Medulla oblongata (tissue), 1 donor: ENCODE results near the gene POLRMT.
A peak's percentile ranks its signal among the peaks of the same experiment; 100 is the strongest.
"Not testable (repeated sequence)": the region's sequence is repeated elsewhere in the genome, so short reads cannot be mapped to it uniquely, and the experiment has no call there.

Source experiments
- DNase-seq: peaks from one replicate; pipeline ENCODE4 v3.0.0-alpha.2; 2015; ENCODE audit errors: extremely low spot score

Gene POLRMT

GRCh38 chr19:611481-611868 is 21.9 kb downstream of the POLRMT start:
- no peak for DNase-seq

GRCh38 chr19:610801-611480 is 22.4 kb downstream of the POLRMT start:
- DNase-seq, result no peak

- no peak for DNase-seq
These were observed 23.1 kb downstream of the POLRMT start for GRCh38 chr19:610071-610800.

- peak; percentile 85 for DNase-seq
These were observed 24.4 kb downstream of the POLRMT start for GRCh38 chr19:609004-609346.

GRCh38 chr19:608155-609003 is 25.0 kb downstream of the POLRMT start:
- no peak for DNase-seq

GRCh38 chr19:607301-608154 is 25.8 kb downstream of the POLRMT start:
- DNase-seq, result peak; percentile 58

- not testable (repeated sequence) for DNase-seq
These were observed 28.0 kb downstream of the POLRMT start for GRCh38 chr19:605061-605971.

GRCh38 chr19:604355-604754 is 29.0 kb downstream of the POLRMT start:
- DNase-seq, result no peak

GRCh38 chr19:603779-604178 is 29.6 kb downstream of the POLRMT start:
- DNase-seq, result not testable (repeated sequence)

GRCh38 chr19:603302-603639 is 30.1 kb downstream of the POLRMT start:
- not testable (repeated sequence) for DNase-seq

- DNase-seq, result no peak
These were observed 30.7 kb downstream of the POLRMT start for GRCh38 chr19:602391-603301.

- DNase-seq, result no peak
These were observed 31.5 kb downstream of the POLRMT start for GRCh38 chr19:601790-602189.

- DNase-seq, result no peak
These were observed 32.0 kb downstream of the POLRMT start for GRCh38 chr19:601310-601709.

- DNase-seq, result no peak
These were observed 35.7 kb downstream of the POLRMT start for GRCh38 chr19:597406-598315.

- DNase-seq, result no peak
These were observed 37.1 kb downstream of the POLRMT start for GRCh38 chr19:596263-596655.

GRCh38 chr19:595326-596262 is 37.7 kb downstream of the POLRMT start:
- DNase-seq, result no peak

GRCh38 chr19:594265-594870 is 39.0 kb downstream of the POLRMT start:
- DNase-seq, result no peak
